Adrenal gland (tissue), 12 donors: ENCODE data around the gene RASSF7. TPM values are rescaled to one million over a fixed set of nuclear protein-coding genes. Genes with fewer than 3 reads are reported as not detected.

Source experiments
- DNase-seq, 7 donors: peaks; one replicate each; pipeline ENCODE4 v3.0.0-alpha.2; 2019 to 2020
- H3K27ac ChIP-seq, 5 donors: fragments of 200-600 bp; sonication (generic) in 4 of 5; 1 replicate in 3 of 5; 2 replicates in 2 of 5; pipeline versions ENCODE4 v1.5.1 to v1.8.0; 2016 to 2020; ENCODE audit warnings: mild to moderate bottlenecking in 1 of 5
- H3K27me3 ChIP-seq: fragments of 200-600 bp; 2 replicates; pipeline ENCODE4 v1.8.0; 2021
- H3K36me3 ChIP-seq, 2 donors: fragments of 200-600 bp; replicated peaks in 1 of 2; 1 replicate in 1 of 2; 2 replicates in 1 of 2; pipeline versions ENCODE4 v1.5.1 to v1.8.0; 2018 to 2022
- H3K4me1 ChIP-seq, 2 donors: fragments of 200-600 bp; replicated peaks in 1 of 2; 1 replicate in 1 of 2; 2 replicates in 1 of 2; pipeline versions ENCODE4 v1.5.1 to v1.8.0; 2018 to 2021
- H3K4me3 ChIP-seq, 4 donors: fragments of 200-600 bp; sonication (generic) in 3 of 4; one replicate each; pipeline ENCODE4 v1.5.1; 2016 to 2018
- H3K9me3 ChIP-seq, 3 donors: fragments of 200-600 bp; sonication (generic) in 1 of 3; replicated peaks in 1 of 3; 1 replicate in 2 of 3; 2 replicates in 1 of 3; pipeline versions ENCODE4 v1.5.1 to v1.8.0; 2016 to 2021
- CTCF ChIP-seq, 6 experiments: fragments of 450-650 bp in 4 of 6; fragments of 200-600 bp in 2 of 6; sonication (generic) in 1 of 6; IDR thresholded peaks; 1 replicate in 5 of 6; 2 replicates in 1 of 6; pipeline versions ENCODE4 v1.5.1 to v1.8.0; 2016 to 2021; ENCODE audit warnings: antibody characterized with exemption in 6 of 6, mild to moderate bottlenecking in 2 of 6, moderate library complexity in 1 of 6
- POLR2A ChIP-seq, 2 donors: fragments of 450-650 bp; IDR thresholded peaks; one replicate each; pipeline ENCODE4 v1.6.1; 2017; ENCODE audit warnings: antibody characterized with exemption in 2 of 2, mild to moderate bottlenecking in 2 of 2, moderate library complexity in 1 of 2
- WGBS, 4 donors: extraction: QIAGEN DNeasy Blood & Tissue Kit in 2 of 4; methylation state at CpG; one replicate each; pipeline versions ENCODE4 v1.1.5 to v1.1.7; 2013 to 2017; 5-methylcytosine and 5-hydroxymethylcytosine counted together
- intact Hi-C, 2 donors: fragments of 100-400 bp; cut with DNase I; formaldehyde crosslinking; loops; one replicate each; pipeline versions ENCODE4 v1.14.1 to v1.15.0; 2022 to 2023
- polyA plus RNA-seq, 3 donors: library from polyadenylated mRNA; stranded (reverse); fragments of 200-250 nt in 2 of 3; fragments of 350-450 nt in 1 of 3; fragmentation: Illumina TruSeq in 1 of 3; extraction: RNeasy Lipid Tissue Mini Kit (QIAGEN cat#74804) in 1 of 3; gene quantifications; one replicate each; pipeline ENCODE4 v1.2.3, GENCODE V29; 2013 to 2014
- total RNA-seq, 9 donors: library from RNA; depleted of rRNA in 4 of 9; stranded (reverse); fragments of >200 nt in 4 of 9; fragments of 120-200 nt in 1 of 9; fragmentation: NEBNext Ultra II Directional in 1 of 9; extraction: Animal tissue kit (Norgen Biotek cat#: 25700) in 1 of 9; gene quantifications; one replicate each; pipeline versions ENCODE4 v1.1.0 to v1.2.4, GENCODE V29; 2013 to 2023
- donor health status: healthy with polysubstance abuse.
- donor health status: Bipolar disorder and iron deficiency.
- donor health status: DM: yes; HTN: yes; CAD: no.
- donor health status: DM: no; HTN: no; CAD: no.
- donor health status: DM: no; HTN: no; CAD: no.
- donor health status: DM: yes; HTN: yes; CAD: no.

Gene RASSF7
- total and polyA plus RNA-seq, 12 donors = 0.33 to 19.9 (median 7.8) TPM

GRCh38 chr11:590997-591396 lies 30.2 kb downstream of the RASSF7 start:
- Histone ChIP-seq H3K27ac (no peak overlapping the region), H3K4me3 (no peak overlapping the region), H3K4me1 (peaks cover 12 to 17% of the 10 kb centered on the region in 2 donors), H3K36me3 (peaks cover 0 to 88% of the 10 kb centered on the region in 2 donors), H3K9me3 (no peaks in the 10 kb centered on the region), H3K27me3 (no peaks in the 10 kb centered on the region)
- no peak for TF ChIP-seq POLR2A (IDR thresholded peaks at IDR 0.05)
- no peak for TF ChIP-seq CTCF (IDR thresholded peaks at IDR 0.05)
- WGBS, 4 donors = 84 to 89% (median 87%) methylated on average over 11 of the region's 11 CpGs
- intact Hi-C loops = no loop called here
- DNase-seq = no peak

GRCh38 chr11:592501-592900 lies 31.7 kb downstream of the RASSF7 start:
- peaks cover 9 to 10% of the 10 kb centered on the region in 2 donors for H3K4me1 ChIP-seq
- intact Hi-C loops = no loop called here
- TF ChIP-seq CTCF (IDR thresholded peaks at IDR 0.05) (no peak), POLR2A (IDR thresholded peaks at IDR 0.05) (no peak)
- no peak for DNase-seq
- H3K27me3 ChIP-seq = no peaks in the 10 kb centered on the region
- H3K4me3 ChIP-seq = no peak overlapping the region
- 87 to 96% (median 96%) methylated on average over 16 to 22 of the region's 22 CpGs for WGBS, 4 donors
- H3K9me3 ChIP-seq = no peaks in the 10 kb centered on the region
- H3K36me3 ChIP-seq = peaks cover 0 to 88% of the 10 kb centered on the region in 2 donors
- no peak overlapping the region for H3K27ac ChIP-seq

- no peak overlapping the region for H3K27ac ChIP-seq
- intact Hi-C loops = no loop called here
- no peak for DNase-seq
- no peak overlapping the region for H3K4me3 ChIP-seq
- TF ChIP-seq CTCF (IDR thresholded peaks at IDR 0.05) = no peak
- no peak for TF ChIP-seq POLR2A (IDR thresholded peaks at IDR 0.05)
- WGBS, 4 donors = 78 to 86% (median 80%) methylated on average over 10 of the region's 10 CpGs
- H3K36me3 ChIP-seq = peaks cover 0 to 91% of the 10 kb centered on the region in 2 donors
- H3K27me3 ChIP-seq = no peaks in the 10 kb centered on the region
- H3K9me3 ChIP-seq = no peaks in the 10 kb centered on the region
- peaks cover 6 to 7% of the 10 kb centered on the region in 2 donors for H3K4me1 ChIP-seq
Observed at GRCh38 chr11:592918-593317, 32.1 kb downstream of the RASSF7 start.

GRCh38 chr11:593347-593746 lies 32.6 kb downstream of the RASSF7 start:
- 80 to 90% (median 85%) methylated on average over 16 to 21 of the region's 21 CpGs for WGBS, 4 donors
- Histone ChIP-seq H3K27ac (no peak overlapping the region), H3K4me3 (no peak overlapping the region), H3K4me1 (peaks cover 2 to 4% of the 10 kb centered on the region in 2 donors), H3K9me3 (no peaks in the 10 kb centered on the region), H3K36me3 (peaks cover 0 to 93% of the 10 kb centered on the region in 2 donors), H3K27me3 (no peaks in the 10 kb centered on the region)
- TF ChIP-seq POLR2A (IDR thresholded peaks at IDR 0.05) = no peak
- TF ChIP-seq CTCF (IDR thresholded peaks at IDR 0.05) = no peak
- no peak for DNase-seq
- intact Hi-C loops = no loop called here
